CD1c-positive myeloid dendritic cell (primary cell): ENCODE data around the gene RNF214.
A peak's percentile ranks its signal among the peaks of the same experiment; 100 is the strongest.
"Not testable (repeated sequence)": the region's sequence is repeated elsewhere in the genome, so short reads cannot be mapped to it uniquely, and the experiment has no call there.

ENCODE experiments used
- DNase-seq: peaks from one replicate; pipeline ENCODE4 v3.0.0-alpha.2; 2016; ENCODE audit errors: extremely low spot score

Gene RNF214

DNA sequence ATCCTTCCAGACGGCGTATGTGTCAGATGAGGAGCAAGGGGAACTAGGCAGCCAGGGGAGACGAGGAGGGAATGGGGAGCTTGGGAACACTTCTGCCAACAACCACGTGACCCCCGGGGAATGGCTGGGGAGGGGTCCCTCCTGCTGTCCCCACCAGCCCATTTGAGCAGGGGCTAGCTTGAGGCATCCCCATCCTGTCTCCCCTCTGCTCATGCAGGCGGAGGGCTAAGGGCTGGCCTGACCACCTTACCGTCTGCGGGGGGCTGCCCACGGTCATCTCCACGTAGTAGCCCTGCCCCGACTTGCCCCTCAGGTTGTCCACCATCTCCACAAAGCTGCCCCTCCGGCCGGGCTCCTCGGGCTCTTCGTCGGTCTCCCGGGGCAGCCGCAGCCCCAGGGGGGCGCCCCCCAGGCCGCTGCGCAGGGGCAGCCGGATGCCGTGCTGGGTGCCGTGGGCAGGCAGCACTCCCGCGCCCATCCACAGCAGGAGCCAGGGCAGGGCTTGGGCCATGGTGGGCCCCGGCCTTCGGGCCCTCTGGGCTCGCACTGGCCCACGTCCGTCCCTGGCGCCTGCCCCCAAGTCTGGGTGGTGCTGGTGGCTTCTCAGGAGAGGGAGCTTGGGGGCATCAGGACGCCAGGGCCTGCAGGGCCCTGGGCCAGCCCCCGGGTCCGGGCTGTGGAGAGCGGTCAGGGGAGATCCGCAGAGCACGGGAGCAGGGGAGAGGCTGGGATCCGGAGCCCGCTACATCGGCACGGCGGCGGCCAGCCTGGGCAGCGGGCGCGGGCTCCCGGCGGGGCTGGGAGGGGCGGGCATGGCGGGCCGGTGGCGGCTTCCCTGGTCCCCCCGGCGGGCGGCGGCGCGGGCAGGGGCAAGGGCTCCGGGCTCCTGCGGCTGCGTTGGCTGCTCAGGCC lies 83.1 kb downstream of the RNF214 start:
- DNase-seq: peak; percentile 20

DNA sequence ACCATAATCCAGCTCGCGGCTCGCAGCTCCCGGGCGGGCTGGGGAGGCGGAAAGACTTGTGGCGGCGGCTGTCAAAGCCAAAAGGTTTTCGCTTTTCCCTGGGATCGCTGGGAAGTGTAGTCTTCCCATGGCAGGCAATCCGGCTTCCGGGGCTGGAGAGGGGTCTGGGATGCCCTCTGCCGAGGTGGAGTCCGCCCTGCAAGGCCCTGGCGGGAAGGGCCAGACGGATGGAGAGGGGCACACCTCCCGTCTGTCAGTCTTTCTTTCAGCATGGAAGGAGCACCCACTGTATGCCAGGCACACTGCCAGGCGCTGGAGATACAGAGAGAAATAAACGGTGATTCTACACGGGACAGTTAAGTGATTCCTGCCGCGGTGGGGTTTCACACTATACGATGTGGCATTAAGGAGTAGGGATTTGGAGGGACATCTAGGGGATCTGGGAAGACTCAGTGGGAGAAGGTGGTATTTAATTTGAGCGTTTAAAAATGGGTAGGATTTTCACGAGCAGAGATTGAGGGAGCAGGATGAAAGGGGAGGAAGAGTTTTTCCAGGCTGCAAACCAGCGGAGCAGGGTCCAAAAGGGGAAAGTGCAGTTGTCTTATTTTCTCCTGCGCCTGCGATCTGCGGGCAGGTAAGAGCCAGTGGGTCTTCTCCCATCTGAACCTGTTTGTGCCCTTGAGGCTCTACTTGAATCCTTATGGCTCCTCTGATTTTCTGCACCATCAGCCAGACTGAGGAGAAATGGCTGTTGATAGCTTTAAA lies 83.9 kb downstream of the RNF214 start, which contains the start of gene BACE1:
Gene BACE1 (minus strand): TSS at position 60 of the 765 bp plus-strand sequence. CDS start 461 bp downstream, outside the sequence.
- DNase-seq: peak; percentile 41

DNA sequence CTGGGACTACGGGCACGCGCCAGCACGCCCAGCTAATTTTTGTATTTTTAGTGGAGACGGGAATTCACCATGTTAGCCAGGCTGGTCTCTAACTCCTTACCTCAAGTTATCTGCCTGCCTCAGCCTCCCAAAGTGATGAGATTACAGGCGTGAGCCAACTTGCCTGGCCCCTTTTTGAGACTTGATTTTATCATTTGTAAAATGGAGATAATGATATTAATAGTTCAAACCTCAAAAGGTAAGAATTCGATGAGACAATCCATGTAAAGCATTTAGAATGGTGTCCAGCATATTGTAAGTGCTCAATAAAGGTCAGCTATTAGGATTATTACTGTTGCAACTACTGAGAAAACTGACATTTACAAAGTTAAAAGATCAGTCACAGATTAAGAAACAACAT lies 86.3 kb downstream of the RNF214 start:
- no peak for DNase-seq

DNA sequence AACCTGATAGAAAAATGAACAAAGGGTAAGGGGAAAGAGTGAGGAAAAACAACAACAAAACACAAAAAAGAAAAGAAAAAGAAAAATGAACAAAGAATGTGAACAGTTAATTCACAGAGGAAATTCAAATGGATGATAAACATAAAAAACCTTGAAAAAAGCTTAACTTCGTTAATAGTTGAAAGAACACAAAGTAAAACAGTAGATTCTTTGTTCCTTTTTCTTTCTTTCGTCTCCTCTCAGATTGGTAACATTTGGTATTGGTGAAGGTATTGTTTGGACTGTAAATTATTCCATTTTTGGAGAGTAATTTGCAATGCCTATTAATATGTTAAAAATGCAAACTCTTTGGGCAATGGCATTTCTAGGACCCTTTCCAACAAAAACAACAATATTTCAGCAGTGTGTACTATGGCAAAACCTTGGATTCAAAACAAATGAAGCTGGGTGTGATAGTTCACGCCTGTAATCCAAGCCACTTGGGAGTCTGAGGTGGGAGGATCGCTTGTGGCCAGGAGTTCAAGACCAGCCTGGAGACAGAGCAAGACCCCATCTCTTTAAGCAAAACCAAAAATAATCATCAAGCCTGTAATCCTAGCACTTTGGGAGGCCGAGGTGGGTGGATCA lies 86.9 kb downstream of the RNF214 start:
- no peak for DNase-seq

DNA sequence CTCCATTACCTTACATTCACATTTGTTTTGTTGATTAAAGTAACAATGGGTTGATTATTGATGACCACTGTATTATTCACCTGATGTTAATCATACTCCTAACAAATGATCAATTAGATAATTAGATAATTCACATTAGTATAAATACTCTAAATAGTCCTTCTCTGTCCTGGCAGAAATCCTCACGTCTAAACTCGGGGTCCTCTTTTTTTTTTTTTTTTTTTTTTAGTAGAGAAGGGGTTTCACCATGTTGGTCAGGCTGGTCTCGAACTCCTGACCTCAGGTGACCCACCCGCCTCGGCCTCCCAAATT lies 94.7 kb downstream of the RNF214 start:
- not testable (repeated sequence) for DNase-seq

DNA sequence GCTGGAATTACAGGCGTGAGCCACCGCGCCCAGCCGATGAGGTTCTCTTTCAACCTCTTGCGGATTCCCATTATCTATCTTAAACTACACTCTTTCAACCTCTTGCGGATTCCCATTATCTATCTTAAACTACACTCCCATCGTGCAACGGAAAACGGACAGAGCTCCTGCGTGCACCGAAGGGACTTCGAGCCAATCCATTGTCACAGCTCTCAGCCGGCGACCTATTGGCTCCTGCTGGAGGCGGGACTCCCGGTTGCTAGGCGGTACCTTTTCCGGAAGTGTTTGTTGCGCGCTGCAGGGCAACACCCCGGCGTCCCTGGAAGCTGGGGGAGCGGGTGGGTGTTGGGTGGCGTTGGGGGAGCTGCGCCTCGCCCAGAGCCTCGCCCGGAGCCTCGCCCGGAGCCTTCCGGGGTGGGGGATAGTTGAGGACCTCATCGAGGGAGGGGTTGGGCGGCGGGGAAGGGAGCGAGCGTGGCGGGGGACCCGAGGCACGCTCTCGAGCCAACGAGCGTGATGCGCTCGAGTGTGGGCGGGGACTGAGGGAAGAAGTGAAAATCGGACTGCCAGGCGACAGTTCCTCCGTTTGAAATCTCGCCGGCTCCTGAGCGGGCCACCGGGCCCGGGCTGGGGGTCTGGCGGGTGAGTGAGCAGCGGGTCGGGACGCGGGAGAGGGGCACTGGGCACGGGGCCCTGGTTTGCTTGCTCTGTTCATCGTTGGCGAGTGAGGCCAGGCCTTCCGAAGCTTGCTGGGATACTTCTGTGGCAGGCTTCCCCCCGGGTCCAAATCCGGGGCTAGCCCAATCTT lies 95.3 kb downstream of the RNF214 start, which contains the start of gene CEP164:
Gene CEP164 (plus strand): TSS at position 288 of the 808 bp plus-strand sequence. CDS start 10,733 bp downstream, outside the sequence.
- peak; percentile 97 for DNase-seq

DNA sequence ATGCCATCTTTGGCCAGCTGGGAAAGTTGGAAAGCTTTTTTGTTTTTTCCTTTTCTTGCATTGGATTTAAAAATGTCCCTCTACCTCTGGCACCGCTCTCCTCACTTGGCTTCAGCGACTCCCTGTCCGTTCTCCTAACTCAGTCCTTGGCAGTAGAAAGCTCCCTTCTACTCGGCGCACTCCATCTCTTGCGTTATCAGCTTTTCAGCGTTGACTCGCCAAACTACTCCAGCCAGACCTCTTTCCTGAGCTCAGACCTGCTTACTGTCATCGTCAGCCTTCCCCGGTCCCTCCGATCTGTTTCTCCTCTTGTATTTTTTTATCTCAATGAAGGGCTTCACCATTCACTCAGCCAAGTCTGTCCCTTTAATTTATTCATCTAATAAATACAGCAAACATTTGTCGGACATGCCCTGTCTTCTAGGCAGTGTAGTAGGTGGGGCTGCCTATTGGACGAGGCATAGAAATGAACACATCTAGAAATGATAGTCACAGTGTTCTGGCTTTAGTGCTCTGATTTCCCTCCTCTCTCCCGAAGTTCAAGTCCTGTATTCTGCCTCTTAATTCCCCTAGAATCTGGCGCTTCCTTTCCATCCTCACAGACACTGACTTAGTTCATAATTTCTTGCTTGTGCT lies 96.0 kb downstream of the RNF214 start:
- DNase-seq: no peak

DNA sequence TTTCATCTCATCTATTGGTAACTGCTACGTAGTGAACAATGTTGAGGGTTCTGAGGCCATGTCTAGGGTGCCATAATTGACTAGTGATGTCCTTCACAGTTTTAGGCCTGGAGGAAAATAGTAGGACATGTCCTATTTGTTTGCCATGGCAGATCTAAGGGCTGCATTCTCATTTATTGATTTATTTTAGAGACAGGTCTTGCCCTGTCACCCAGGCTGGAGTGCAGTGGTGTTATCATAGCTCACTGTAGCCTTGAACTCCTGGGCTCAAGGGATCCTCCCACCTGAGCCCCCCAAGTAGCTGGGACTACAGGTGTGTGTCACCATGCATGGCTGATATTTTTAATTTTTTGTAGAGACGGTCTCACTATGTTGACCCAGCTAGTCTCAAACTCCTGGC lies 100.4 kb downstream of the RNF214 start:
- no peak for DNase-seq

DNA sequence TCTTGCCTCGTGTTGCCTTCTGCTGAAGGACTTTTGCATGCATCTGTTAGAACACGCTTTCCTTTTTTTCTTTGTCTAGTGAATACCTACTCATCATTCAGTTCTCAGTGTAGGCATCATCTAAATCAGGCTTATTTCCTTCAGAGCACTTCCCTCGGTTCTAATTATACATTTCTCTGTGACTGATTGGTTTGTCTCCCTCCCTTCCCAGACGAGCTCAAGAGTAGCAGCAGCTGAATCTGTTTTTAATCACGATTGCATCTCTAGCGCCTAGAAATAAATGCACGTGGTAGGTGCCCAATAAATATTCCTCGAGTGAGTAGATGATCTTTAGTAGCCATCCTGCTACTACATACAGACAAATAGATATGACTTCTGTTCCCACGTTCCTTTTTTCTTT lies 101.4 kb downstream of the RNF214 start:
- no peak for DNase-seq

DNA sequence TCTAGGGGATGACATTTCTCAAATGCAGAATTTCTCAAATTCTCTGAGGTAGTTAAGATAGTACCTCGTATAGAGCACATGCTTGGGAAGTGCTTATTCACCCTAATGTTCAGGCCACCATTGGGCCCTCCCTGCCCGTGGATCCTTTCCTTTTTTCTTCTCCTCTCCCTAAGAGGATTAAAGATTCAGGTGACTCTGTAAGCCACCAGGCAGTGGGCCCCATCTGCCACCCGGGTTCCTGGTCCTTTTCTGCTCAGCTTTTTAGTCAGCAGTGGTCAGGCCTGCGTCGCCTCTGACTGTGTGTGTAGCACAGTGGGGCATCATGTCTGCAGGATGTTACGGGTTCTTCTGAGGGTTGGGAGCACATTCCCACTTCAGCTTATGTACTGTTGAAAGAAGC lies 102.4 kb downstream of the RNF214 start:
- no peak for DNase-seq

DNA sequence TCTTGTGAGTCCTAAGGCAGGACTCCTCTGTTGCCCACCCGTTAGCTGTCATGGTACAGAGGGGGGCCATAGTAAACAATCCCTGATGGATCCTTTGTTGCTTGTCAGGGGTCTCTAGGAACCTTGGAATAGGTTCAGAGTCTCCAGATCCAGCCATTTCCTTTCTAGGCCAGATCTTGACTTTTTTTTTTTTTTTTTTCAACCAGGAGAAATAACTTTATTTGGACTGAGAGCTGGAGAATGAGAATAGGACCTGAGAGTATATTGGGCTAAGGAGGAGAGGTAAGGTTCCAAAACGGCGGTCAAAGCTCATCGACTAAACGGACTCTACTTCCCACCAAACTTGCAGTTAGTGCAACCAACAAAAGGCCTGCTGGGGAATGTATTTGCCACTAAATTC lies 102.9 kb downstream of the RNF214 start:
- DNase-seq: no peak
